Spleen (tissue), 7 donors: Measurements from ENCODE around the gene UBE2V1.

Experiments
- POLR2A ChIP-seq, 3 donors: fragments of 450-650 bp; IDR thresholded peaks; one replicate each; pipeline ENCODE4 v1.5.1; 2017; ENCODE audit warnings: antibody characterized with exemption in 3 of 3, mild to moderate bottlenecking in 1 of 3
- POLR2AphosphoS5 ChIP-seq, 3 donors: sonication (generic); formaldehyde crosslinking; IDR thresholded peaks; one replicate each; pipeline ENCODE4 v1.5.1; 2017; ENCODE audit warnings: antibody characterized with exemption in 3 of 3
- TF ChIP-seq, protein P1 (sequence below), 11 experiments: fragments of 200-600 bp in 7 of 11; fragments of 450-650 bp in 4 of 11; sonication (generic) in 4 of 11; IDR thresholded peaks in 8 of 11; conservative IDR thresholded peaks in 3 of 11; 1 replicate in 7 of 11; 2 replicates in 4 of 11; pipeline versions ENCODE4 v1.4.0 to v1.8.0; 2016 to 2021; ENCODE audit warnings: antibody characterized with exemption in 11 of 11, inconsistent platforms in 4 of 11, mild to moderate bottlenecking in 1 of 11
- donor health status: DM: no; HTN: no; CAD: no; lungs with moderate emphysema.
- donor health status: DM: no; HTN: no; CAD: no.
- donor health status: DM: no; HTN: no; CAD: no.

- TF ChIP-seq, protein P1, sequence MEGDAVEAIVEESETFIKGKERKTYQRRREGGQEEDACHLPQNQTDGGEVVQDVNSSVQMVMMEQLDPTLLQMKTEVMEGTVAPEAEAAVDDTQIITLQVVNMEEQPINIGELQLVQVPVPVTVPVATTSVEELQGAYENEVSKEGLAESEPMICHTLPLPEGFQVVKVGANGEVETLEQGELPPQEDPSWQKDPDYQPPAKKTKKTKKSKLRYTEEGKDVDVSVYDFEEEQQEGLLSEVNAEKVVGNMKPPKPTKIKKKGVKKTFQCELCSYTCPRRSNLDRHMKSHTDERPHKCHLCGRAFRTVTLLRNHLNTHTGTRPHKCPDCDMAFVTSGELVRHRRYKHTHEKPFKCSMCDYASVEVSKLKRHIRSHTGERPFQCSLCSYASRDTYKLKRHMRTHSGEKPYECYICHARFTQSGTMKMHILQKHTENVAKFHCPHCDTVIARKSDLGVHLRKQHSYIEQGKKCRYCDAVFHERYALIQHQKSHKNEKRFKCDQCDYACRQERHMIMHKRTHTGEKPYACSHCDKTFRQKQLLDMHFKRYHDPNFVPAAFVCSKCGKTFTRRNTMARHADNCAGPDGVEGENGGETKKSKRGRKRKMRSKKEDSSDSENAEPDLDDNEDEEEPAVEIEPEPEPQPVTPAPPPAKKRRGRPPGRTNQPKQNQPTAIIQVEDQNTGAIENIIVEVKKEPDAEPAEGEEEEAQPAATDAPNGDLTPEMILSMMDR (IDR thresholded peaks at IDR 0.05 in 8 of 11, conservative IDR thresholded peaks at IDR 0.05 in 3 of 11): no peak
- TF ChIP-seq POLR2A (IDR thresholded peaks at IDR 0.05): no peak
- TF ChIP-seq POLR2AphosphoS5 (IDR thresholded peaks at IDR 0.05): no peak
These were observed 15.6 kb upstream of the UBE2V1 start for GRCh38 chr20:50128520-50128905.
